Neural progenitor cell (in vitro differentiated cells): ENCODE results near the gene PLEKHG4B. TPM values are rescaled to one million over a fixed set of nuclear protein-coding genes. Genes with fewer than 3 reads are reported as not detected.
"Not testable (repeated sequence)": the region's sequence is repeated elsewhere in the genome, so short reads cannot be mapped to it uniquely, and the experiment has no call there.

Experiments
- DNase-seq: peaks from one replicate; pipeline ENCODE4 v3.0.0-alpha.2; 2016; ENCODE audit warnings: low spot score
- H2AFZ ChIP-seq: fragments of 200-600 bp; sonication (generic); replicated peaks from 2 replicates; pipeline ENCODE4 v1.6.1; 2016; ENCODE audit warnings: antibody characterized with exemption
- H3F3A ChIP-seq: fragments of 200-600 bp; sonication (generic); 2 replicates; pipeline ENCODE4 v1.6.1; 2016; ENCODE audit warnings: antibody characterized with exemption, low read depth
- H3K27ac ChIP-seq: fragments of 200-600 bp; sonication (generic); 2 replicates; pipeline ENCODE4 v1.5.1; 2016; ENCODE audit warnings: mild to moderate bottlenecking
- H3K27me3 ChIP-seq: fragments of 200-600 bp; sonication (generic); 2 replicates; pipeline ENCODE4 v1.6.1; 2016; ENCODE audit warnings: mild to moderate bottlenecking, moderate library complexity
- H3K36me3 ChIP-seq: fragments of 200-600 bp; sonication (generic); 2 replicates; pipeline ENCODE4 v1.5.1; 2016
- H3K4me1 ChIP-seq: fragments of 200-600 bp; sonication (generic); 2 replicates; pipeline ENCODE4 v1.6.1; 2016; ENCODE audit warnings: mixed run types
- H3K4me2 ChIP-seq: fragments of 200-600 bp; sonication (generic); 2 replicates; pipeline ENCODE4 v1.6.1; 2016
- H3K4me3 ChIP-seq: fragments of 200-600 bp; sonication (generic); 2 replicates; pipeline ENCODE4 v1.5.1; 2016
- H3K79me2 ChIP-seq: fragments of 200-600 bp; sonication (generic); 2 replicates; pipeline ENCODE4 v1.6.1; 2016; ENCODE audit warnings: low read depth
- H3K9ac ChIP-seq: fragments of 200-600 bp; sonication (generic); 2 replicates; pipeline ENCODE4 v1.6.1; 2016
- H3K9me3 ChIP-seq: fragments of 200-600 bp; sonication (generic); 2 replicates; pipeline ENCODE4 v1.5.1; 2016; ENCODE audit warnings: low read depth
- H4K20me1 ChIP-seq: fragments of 200-600 bp; sonication (generic); 2 replicates; pipeline ENCODE4 v1.6.1; 2016; ENCODE audit warnings: low read depth
- H3K27ac Mint-ChIP-seq: 3 replicates; pipeline ENCODE4 v1.8.0; 2021; ENCODE audit warnings: mixed read lengths
- H3K27me3 Mint-ChIP-seq: 2 replicates; pipeline ENCODE4 v1.8.0; 2022; ENCODE audit warnings: low read depth, mild to moderate bottlenecking, inconsistent platforms, moderate library complexity, mixed read lengths; ENCODE audit not compliant: insufficient read depth
- H3K36me3 Mint-ChIP-seq: 3 replicates; pipeline ENCODE4 v1.8.0; 2021; ENCODE audit warnings: mixed read lengths
- H3K4me1 Mint-ChIP-seq: 3 replicates; pipeline ENCODE4 v1.8.0; 2021; ENCODE audit warnings: mixed read lengths
- H3K4me3 Mint-ChIP-seq: 3 replicates; pipeline ENCODE4 v1.8.0; 2021; ENCODE audit warnings: mild to moderate bottlenecking, moderate library complexity, mixed read lengths
- H3K9me3 Mint-ChIP-seq: 3 replicates; pipeline ENCODE4 v1.8.0; 2020; ENCODE audit warnings: mixed read lengths
- EZH2 ChIP-seq: fragments of 200-600 bp; sonication (generic); IDR thresholded peaks from 2 replicates; pipeline ENCODE4 v1.6.1; 2017; ENCODE audit warnings: antibody characterized with exemption, mild to moderate bottlenecking, moderate library complexity
- EZH2phosphoT487 ChIP-seq: fragments of 200-600 bp; sonication (generic); IDR thresholded peaks from 2 replicates; pipeline ENCODE4 v1.6.1; 2017; ENCODE audit warnings: antibody characterized with exemption
- small RNA-seq: library from RNA; depleted of rRNA; stranded (forward); fragments of <200 nt; gene quantifications from one replicate; pipeline ENCODE3, GENCODE V24; 2015
- total RNA-seq: library from RNA; depleted of rRNA; stranded (reverse); fragments of >200 nt; gene quantifications from 2 replicates; pipeline ENCODE4 v1.2.3, GENCODE V29; 2015; ENCODE audit warnings: low replicate concordance
- TF ChIP-seq, protein P1 (sequence below): fragments of 200-600 bp; sonication (generic); IDR thresholded peaks from 2 replicates; pipeline ENCODE4 v1.5.1; 2017; ENCODE audit warnings: antibody characterized with exemption, mild to moderate bottlenecking

PLEKHG4B gene
- total RNA-seq, 1 donor from 2014 or later: 28.8 TPM

GRCh38 chr5:234450-234849, 142.5 kb downstream of the PLEKHG4B start:
- H3K36me3 Mint-ChIP-seq: peaks cover 27% of the 10 kb centered on the region
- H3K27me3 Mint-ChIP-seq: no peaks in the 10 kb centered on the region
- no peaks in the 10 kb centered on the region for H3K4me1 ChIP-seq
- H3K36me3 ChIP-seq: peaks cover 2% of the 10 kb centered on the region
- no peak overlapping the region for H3K4me2 ChIP-seq
- no peaks in the 10 kb centered on the region for H3F3A ChIP-seq
- no peak overlapping the region for H3K27ac Mint-ChIP-seq
- no peaks in the 10 kb centered on the region for H3K9me3 ChIP-seq
- H3K27ac ChIP-seq: no peak overlapping the region
- H3K9me3 Mint-ChIP-seq: no peaks in the 10 kb centered on the region
- H3K4me3 Mint-ChIP-seq: no peak overlapping the region
- H3K79me2 ChIP-seq: no peaks in the 10 kb centered on the region
- H4K20me1 ChIP-seq: no peaks in the 10 kb centered on the region
- H3K9ac ChIP-seq: no peak overlapping the region
- TF ChIP-seq, protein P1, sequence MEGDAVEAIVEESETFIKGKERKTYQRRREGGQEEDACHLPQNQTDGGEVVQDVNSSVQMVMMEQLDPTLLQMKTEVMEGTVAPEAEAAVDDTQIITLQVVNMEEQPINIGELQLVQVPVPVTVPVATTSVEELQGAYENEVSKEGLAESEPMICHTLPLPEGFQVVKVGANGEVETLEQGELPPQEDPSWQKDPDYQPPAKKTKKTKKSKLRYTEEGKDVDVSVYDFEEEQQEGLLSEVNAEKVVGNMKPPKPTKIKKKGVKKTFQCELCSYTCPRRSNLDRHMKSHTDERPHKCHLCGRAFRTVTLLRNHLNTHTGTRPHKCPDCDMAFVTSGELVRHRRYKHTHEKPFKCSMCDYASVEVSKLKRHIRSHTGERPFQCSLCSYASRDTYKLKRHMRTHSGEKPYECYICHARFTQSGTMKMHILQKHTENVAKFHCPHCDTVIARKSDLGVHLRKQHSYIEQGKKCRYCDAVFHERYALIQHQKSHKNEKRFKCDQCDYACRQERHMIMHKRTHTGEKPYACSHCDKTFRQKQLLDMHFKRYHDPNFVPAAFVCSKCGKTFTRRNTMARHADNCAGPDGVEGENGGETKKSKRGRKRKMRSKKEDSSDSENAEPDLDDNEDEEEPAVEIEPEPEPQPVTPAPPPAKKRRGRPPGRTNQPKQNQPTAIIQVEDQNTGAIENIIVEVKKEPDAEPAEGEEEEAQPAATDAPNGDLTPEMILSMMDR: no peak
- TF ChIP-seq EZH2phosphoT487 (no peak), EZH2 (no peak)
- H3K4me3 ChIP-seq: no peak overlapping the region
- no peaks in the 10 kb centered on the region for H3K4me1 Mint-ChIP-seq
- DNase-seq: no peak
- no peaks in the 10 kb centered on the region for H3K27me3 ChIP-seq
- no peak overlapping the region for H2AFZ ChIP-seq

DNA sequence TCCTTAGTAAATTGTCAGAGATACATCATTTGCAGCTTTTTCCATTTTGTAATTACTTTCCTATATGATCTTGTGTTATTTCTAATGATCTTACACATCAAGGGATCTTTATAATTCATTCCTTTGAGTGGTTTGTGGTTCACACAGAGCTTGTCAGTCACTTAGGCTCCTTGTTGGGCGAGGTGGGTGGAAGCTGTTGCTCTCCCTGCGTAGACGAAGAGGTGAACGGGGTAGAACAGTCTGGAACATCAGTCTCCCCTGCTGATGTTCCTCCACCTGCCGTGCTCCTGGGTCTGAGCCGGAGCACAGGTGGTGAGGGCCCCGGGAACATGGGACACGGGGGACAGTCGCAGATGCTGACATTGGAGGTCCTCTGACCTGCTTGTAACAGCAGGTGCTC, 143.6 kb downstream of the PLEKHG4B start:
- not testable (repeated sequence) for H3K27me3 Mint-ChIP-seq, H3K4me3 Mint-ChIP-seq, H3K27ac ChIP-seq, H3K27ac Mint-ChIP-seq, H3K36me3 ChIP-seq, H3K4me2 ChIP-seq, H3K9me3 ChIP-seq, H4K20me1 ChIP-seq, H3F3A ChIP-seq, H3K79me2 ChIP-seq, H3K4me1 Mint-ChIP-seq, DNase-seq, H3K9ac ChIP-seq, H3K4me1 ChIP-seq, H3K4me3 ChIP-seq, H3K27me3 ChIP-seq, H2AFZ ChIP-seq, H3K9me3 Mint-ChIP-seq
- H3K36me3 Mint-ChIP-seq: peaks cover 32% of the 10 kb centered on the region

DNA sequence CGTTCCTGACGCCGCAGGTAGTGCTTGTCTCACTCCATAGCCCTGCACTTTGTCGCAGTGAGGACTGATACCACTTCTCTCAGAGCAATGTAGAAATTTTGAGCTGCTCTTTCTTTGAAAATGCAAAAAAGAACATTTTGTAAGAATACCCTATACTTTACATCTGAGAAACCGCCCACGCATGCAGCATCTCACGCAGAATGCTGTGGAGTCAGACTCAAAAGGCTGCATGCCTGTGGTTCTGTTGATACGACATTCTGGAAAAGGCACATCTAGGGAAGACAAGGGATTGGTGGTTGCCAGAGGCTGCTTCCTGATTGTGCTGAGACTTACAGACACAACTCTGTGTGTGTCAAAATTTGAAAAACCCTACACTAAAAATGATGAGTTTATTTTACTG, 146.0 kb downstream of the PLEKHG4B start:
- H3K27ac Mint-ChIP-seq, H3K4me3 Mint-ChIP-seq, H3K27me3 ChIP-seq, H3K27ac ChIP-seq, H3K4me2 ChIP-seq, H3K9ac ChIP-seq, H3K4me1 ChIP-seq, H3K4me1 Mint-ChIP-seq, H3F3A ChIP-seq, H3K9me3 Mint-ChIP-seq, DNase-seq, H3K79me2 ChIP-seq, H4K20me1 ChIP-seq, H2AFZ ChIP-seq, H3K36me3 ChIP-seq, H3K9me3 ChIP-seq, H3K4me3 ChIP-seq, H3K27me3 Mint-ChIP-seq: not testable (repeated sequence)
- H3K36me3 Mint-ChIP-seq: peaks cover 43% of the 10 kb centered on the region

Small RNA genes lying within 50 kb of the gene (small RNA-seq; reads per million reads assigned to genes)
- not detected for gene RF00019

Other genes with a start within 250 kb of the PLEKHG4B start
- not detected in 2 replicates for gene LRRC14B, start 99.3 kb downstream of the PLEKHG4B start, total RNA-seq
- gene CCDC127, start 126.0 kb downstream of the PLEKHG4B start, total RNA-seq: 7.0 TPM in 2 replicates
- 47.1 and 48.5 TPM in 2 replicates for gene SDHA, start 126.2 kb downstream of the PLEKHG4B start, total RNA-seq
- 60.8 and 65.3 TPM in 2 replicates for gene PDCD6, start 179.5 kb downstream of the PLEKHG4B start, total RNA-seq
- gene AHRR, start 229.5 kb downstream of the PLEKHG4B start, total RNA-seq: 0.34 and 0.68 TPM in 2 replicates